Endodermal cell (in vitro differentiated cells): ENCODE results near the gene GTF3C1. TPM values are rescaled to one million over a fixed set of nuclear protein-coding genes. Genes with fewer than 3 reads are reported as not detected.

Experiments used
- DNase-seq: peaks from one replicate; pipeline ENCODE4 v3.0.0-alpha.2; 2017
- H3K27ac ChIP-seq: 2 replicates; pipeline ENCODE4 v1.5.1; 2013; ENCODE audit warnings: mild to moderate bottlenecking, low read depth, low read length, moderate library complexity
- H3K27me3 ChIP-seq: 2 replicates; pipeline ENCODE4 v1.6.1; 2013; ENCODE audit warnings: mild to moderate bottlenecking, low read length, moderate library complexity; ENCODE audit not compliant: insufficient read depth, control insufficient read depth, poor library complexity, severe bottlenecking
- H3K36me3 ChIP-seq: 2 replicates; pipeline ENCODE4 v1.7.0; 2013; ENCODE audit warnings: mild to moderate bottlenecking, low read length, moderate library complexity; ENCODE audit not compliant: control insufficient read depth, insufficient read depth
- H3K4me1 ChIP-seq: one replicate; pipeline ENCODE4 v1.7.0; 2013; ENCODE audit warnings: low read length; ENCODE audit not compliant: control insufficient read depth, insufficient read depth
- H3K4me3 ChIP-seq: 2 replicates; pipeline ENCODE4 v1.5.1; 2013; ENCODE audit warnings: mild to moderate bottlenecking, low read length, moderate library complexity
- H3K9ac ChIP-seq: 2 replicates; pipeline ENCODE4 v1.6.1; 2013; ENCODE audit warnings: mild to moderate bottlenecking, low read length, moderate library complexity; ENCODE audit not compliant: poor library complexity, severe bottlenecking; ENCODE audit errors: extremely low read depth
- H3K9me3 ChIP-seq: 2 replicates; pipeline ENCODE4 v1.6.1; 2013; ENCODE audit warnings: mild to moderate bottlenecking, low read length, moderate library complexity; ENCODE audit not compliant: control insufficient read depth
- H3K27ac Mint-ChIP-seq: 2 replicates; pipeline ENCODE4 v1.8.0; 2020; ENCODE audit warnings: mixed read lengths
- H3K27me3 Mint-ChIP-seq: 2 replicates; pipeline ENCODE4 v1.8.0; 2021; ENCODE audit warnings: mild to moderate bottlenecking, mixed read lengths; ENCODE audit not compliant: insufficient read depth
- H3K36me3 Mint-ChIP-seq: 2 replicates; pipeline ENCODE4 v1.8.0; 2020; ENCODE audit warnings: low read depth, mixed read lengths
- H3K4me1 Mint-ChIP-seq: 2 replicates; pipeline ENCODE4 v1.8.0; 2020; ENCODE audit warnings: mixed read lengths
- H3K4me3 Mint-ChIP-seq: 2 replicates; pipeline ENCODE4 v1.8.0; 2020; ENCODE audit warnings: mild to moderate bottlenecking, moderate library complexity, mixed read lengths
- H3K9me3 Mint-ChIP-seq: 2 replicates; pipeline ENCODE4 v1.8.0; 2020; ENCODE audit warnings: mild to moderate bottlenecking, mixed read lengths
- CTCF ChIP-seq: fragments of 200-600 bp; sonication (generic); conservative IDR thresholded peaks from 2 replicates; pipeline ENCODE4 v1.5.0; 2021; ENCODE audit warnings: antibody characterized with exemption, mild to moderate bottlenecking
- WGBS, 2 experiments: methylation state at CpG; one replicate each; pipeline versions ENCODE4 v1.1.5 to v1.1.7; 2013; ENCODE audit warnings: missing lambda C conversion rate in 2 of 2, mixed read lengths in 1 of 2; ENCODE audit not compliant: insufficient coverage in 1 of 2, insufficient read length in 1 of 2; 5-methylcytosine and 5-hydroxymethylcytosine counted together
- total RNA-seq, 2 donors: library from RNA; stranded (reverse); fragmentation: NEBNext Ultra II Directional in 1 of 2; extraction: Animal tissue kit (Norgen Biotek cat#: 25700) in 1 of 2; gene quantifications; 2 replicates in 1 of 2; 3 replicates in 1 of 2; pipeline ENCODE4 v1.2.1, GENCODE V29; 2021

GTF3C1 gene
- total RNA-seq, 2 donors from 2014 or later, result 138 TPM

GRCh38 chr16:27444470-27444869, 105.2 kb downstream of the GTF3C1 start:
- Histone ChIP-seq H3K4me3 (no peak overlapping the region), H3K4me1 (no peaks in the 10 kb centered on the region), H3K9me3 (peaks cover 20% of the 10 kb centered on the region), H3K9ac (no peak overlapping the region), H3K36me3 (no peaks in the 10 kb centered on the region), H3K27ac (no peak overlapping the region), H3K27me3 (no peaks in the 10 kb centered on the region)
- Mint-ChIP-seq H3K36me3 (no peaks in the 10 kb centered on the region), H3K4me3 (no peak overlapping the region), H3K27ac (no peak overlapping the region), H3K4me1 (no peaks in the 10 kb centered on the region), H3K27me3 (no peaks in the 10 kb centered on the region), H3K9me3 (peaks cover 37% of the 10 kb centered on the region)
- no peak for TF ChIP-seq CTCF
- WGBS, 2 experiments, result 80 to 91% methylated on average over 1 to 5 of the region's 5 CpGs
- DNase-seq, result peak; percentile 17

- H3K27ac ChIP-seq, result no peak overlapping the region
- Mint-ChIP-seq H3K36me3 (no peaks in the 10 kb centered on the region), H3K4me3 (no peak overlapping the region), H3K27me3 (no peaks in the 10 kb centered on the region), H3K27ac (no peak overlapping the region), H3K4me1 (no peaks in the 10 kb centered on the region), H3K9me3 (peaks cover 37% of the 10 kb centered on the region)
- no peak overlapping the region for H3K4me3 ChIP-seq
- TF ChIP-seq CTCF, result no peak
- H3K36me3 ChIP-seq, result no peaks in the 10 kb centered on the region
- 87 to 88% methylated on average over 2 of the region's 2 CpGs for WGBS, 2 experiments
- peaks cover 20% of the 10 kb centered on the region for H3K9me3 ChIP-seq
- H3K9ac ChIP-seq, result no peak overlapping the region
- no peaks in the 10 kb centered on the region for H3K4me1 ChIP-seq
- no peaks in the 10 kb centered on the region for H3K27me3 ChIP-seq
- peak; percentile 8 for DNase-seq
Measured at GRCh38 chr16:27444015-27444414, 105.7 kb downstream of the GTF3C1 start.

- no peak for TF ChIP-seq CTCF
- H3K36me3 Mint-ChIP-seq, result no peaks in the 10 kb centered on the region
- Histone ChIP-seq H3K4me1 (no peaks in the 10 kb centered on the region), H3K9me3 (peaks cover 12% of the 10 kb centered on the region), H3K36me3 (no peaks in the 10 kb centered on the region), H3K27ac (no peak overlapping the region), H3K9ac (no peak overlapping the region), H3K27me3 (no peaks in the 10 kb centered on the region), H3K4me3 (no peak overlapping the region)
- H3K9me3 Mint-ChIP-seq, result peaks cover 28% of the 10 kb centered on the region
- WGBS, 2 experiments, result 95% methylated on average over 4 to 8 of the region's 8 CpGs
- no peak overlapping the region for H3K27ac Mint-ChIP-seq
- H3K4me3 Mint-ChIP-seq, result no peak overlapping the region
- H3K4me1 Mint-ChIP-seq, result no peaks in the 10 kb centered on the region
- DNase-seq, result peak; percentile 13
- no peaks in the 10 kb centered on the region for H3K27me3 Mint-ChIP-seq
Measured at GRCh38 chr16:27441998-27442397, 107.7 kb downstream of the GTF3C1 start.
